GM12875 (cell line): ENCODE data around the gene ZBP1.

Source experiments
- H3K4me3 ChIP-seq: one replicate; pipeline ENCODE4 v1.5.1; 2011; ENCODE audit warnings: low read depth, low read length, control low read depth
- CTCF ChIP-seq: IDR thresholded peaks from 2 replicates; pipeline ENCODE4 v1.5.1; 2011; ENCODE audit warnings: low read depth, mild to moderate bottlenecking, control low read depth, inconsistent platforms, low read length, moderate library complexity, borderline replicate concordance; ENCODE audit not compliant: insufficient read depth

The ZBP1 gene

DNA sequence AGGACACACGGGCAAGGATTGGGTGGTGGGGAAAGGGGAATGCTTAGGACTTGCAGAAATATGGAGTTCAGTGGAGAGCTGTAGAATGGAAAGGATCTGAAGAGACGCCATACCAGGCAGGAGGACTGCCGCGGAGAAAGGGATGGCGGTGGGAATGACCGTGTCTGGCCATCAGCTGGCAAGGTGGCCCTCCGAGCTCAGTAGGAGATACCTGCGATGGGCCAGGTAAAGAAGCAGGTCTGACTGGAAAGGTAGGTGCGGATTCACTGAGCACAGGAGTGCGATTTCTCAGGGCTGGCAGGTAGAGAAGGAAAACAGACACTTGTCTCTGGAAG, 33.3 kb downstream of the ZBP1 start:
- TF ChIP-seq CTCF = no peak
- no peak overlapping the region for H3K4me3 ChIP-seq

DNA sequence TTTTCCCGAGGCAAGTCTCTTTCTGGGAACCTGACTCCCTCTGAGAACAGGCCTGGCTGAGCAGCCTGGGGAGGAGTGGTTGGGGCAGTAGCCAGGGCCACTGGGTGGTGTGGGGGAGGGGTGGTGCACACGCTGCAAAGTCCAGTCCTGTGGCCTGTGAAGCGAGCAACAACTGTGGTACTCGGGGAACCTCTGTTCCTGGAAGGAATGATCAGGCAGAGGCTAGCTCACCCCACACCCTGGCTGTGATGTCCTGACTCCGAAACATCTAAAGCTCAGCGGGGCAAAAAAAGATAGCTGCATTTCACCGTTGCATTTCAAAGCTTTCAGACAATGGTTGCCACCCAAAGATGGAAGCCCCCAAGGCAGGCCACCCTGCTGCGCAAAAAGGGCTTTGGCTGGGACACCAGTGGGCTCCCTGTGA, 33.8 kb downstream of the ZBP1 start:
- no peak overlapping the region for H3K4me3 ChIP-seq
- TF ChIP-seq CTCF = no peak

- no peak for TF ChIP-seq CTCF
- H3K4me3 ChIP-seq = no peak overlapping the region
These were observed 34.6 kb downstream of the ZBP1 start for GRCh38 chr20:57585466-57586213.

DNA sequence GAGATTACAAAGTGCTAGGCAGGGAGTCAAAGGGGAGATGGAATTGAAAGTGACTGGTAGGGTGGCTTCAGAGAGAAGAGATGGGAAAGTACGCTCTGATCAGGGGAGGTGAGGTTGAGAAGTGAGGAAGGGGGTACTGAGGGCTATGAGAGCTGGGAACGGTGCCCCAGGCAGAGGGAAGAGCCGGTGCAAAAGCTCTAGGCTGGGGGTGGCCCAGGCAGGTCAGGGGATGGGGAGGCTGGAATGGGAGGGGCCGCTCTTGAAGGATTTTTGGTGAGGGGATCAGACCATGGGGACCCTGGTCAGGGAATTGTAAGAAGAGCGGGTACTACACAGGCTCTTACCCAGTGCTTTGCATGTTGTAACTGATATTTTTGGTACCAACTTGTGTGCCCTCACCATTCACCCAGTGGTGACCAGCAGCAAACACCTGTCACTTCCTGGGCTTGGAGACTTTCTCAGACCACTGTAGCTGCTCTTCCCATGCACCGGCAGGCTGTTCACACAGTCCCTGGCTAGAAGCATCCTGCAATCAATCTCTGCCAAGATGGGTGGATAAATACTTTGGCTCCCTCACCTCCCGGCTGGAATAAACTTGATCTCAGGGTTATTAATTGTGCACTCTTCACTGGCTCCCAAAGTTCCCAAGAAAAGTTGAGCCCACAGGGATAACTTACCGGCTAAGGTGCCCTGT, 35.3 kb downstream of the ZBP1 start:
- TF ChIP-seq CTCF = no peak
- no peak overlapping the region for H3K4me3 ChIP-seq

DNA sequence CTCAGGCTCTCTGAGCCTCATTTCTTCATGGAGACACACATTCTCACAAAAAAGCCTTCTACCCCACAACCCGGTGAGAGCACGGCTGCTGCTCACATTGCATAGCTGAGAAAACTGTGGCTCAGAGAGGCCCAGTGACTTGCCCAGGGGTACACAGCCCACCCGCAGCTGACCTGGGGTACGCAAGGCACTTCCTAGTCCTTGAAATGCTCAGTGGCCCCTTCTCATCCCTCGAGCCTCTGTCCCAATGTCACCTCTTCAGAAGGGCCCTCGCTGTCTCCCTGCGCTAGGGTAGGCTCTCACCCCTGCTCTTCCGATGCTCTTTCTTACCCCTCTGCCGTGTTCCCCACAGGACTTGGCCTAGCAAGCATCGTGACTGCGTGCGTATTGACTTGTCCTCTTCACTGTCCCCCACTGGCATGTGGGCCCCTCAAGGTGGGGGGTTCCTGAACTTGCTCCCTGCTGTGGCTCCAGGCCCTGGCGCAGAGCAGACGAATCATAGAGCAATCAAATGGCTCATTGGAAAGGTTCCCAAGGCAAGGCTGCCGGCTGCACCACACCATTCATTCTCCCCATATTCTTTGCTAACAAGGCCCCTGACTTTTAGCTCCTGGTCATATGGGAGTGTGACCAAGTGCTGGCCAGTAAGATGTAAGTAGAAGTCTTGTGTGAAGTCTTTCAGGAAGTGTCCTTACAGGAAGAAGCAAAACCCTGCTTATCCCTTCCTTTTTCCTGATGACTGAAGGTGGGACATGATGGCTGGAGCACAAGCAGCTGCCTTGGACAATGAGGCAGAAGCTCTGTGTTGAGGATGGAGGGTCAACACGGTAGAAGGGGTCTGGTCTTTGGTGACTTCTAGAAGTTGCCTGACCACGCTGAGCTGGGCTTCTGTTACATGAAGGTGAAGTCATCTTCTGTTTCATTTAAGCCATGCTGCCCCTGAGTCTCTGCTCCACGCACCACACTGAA, 36.7 kb downstream of the ZBP1 start:
- no peak overlapping the region for H3K4me3 ChIP-seq
- TF ChIP-seq CTCF = no peak

GRCh38 chr20:57582432-57583288, 37.6 kb downstream of the ZBP1 start:
- peak; percentile 33; the same call in 1 of the 2 replicates for TF ChIP-seq CTCF
- no peak overlapping the region for H3K4me3 ChIP-seq
